GM12801 (cell line): Measurements from ENCODE around the gene PTPRS.

Experiments
- TF ChIP-seq, protein P1 (sequence below): IDR thresholded peaks from one replicate; pipeline ENCODE4 v1.5.1; 2011; ENCODE audit warnings: control low read depth; ENCODE audit not compliant: insufficient read length; ENCODE audit errors: extremely low read depth

The PTPRS gene

GRCh38 chr19:5299137-5299536 lies 41.5 kb downstream of the PTPRS start:
- TF ChIP-seq, protein P1, sequence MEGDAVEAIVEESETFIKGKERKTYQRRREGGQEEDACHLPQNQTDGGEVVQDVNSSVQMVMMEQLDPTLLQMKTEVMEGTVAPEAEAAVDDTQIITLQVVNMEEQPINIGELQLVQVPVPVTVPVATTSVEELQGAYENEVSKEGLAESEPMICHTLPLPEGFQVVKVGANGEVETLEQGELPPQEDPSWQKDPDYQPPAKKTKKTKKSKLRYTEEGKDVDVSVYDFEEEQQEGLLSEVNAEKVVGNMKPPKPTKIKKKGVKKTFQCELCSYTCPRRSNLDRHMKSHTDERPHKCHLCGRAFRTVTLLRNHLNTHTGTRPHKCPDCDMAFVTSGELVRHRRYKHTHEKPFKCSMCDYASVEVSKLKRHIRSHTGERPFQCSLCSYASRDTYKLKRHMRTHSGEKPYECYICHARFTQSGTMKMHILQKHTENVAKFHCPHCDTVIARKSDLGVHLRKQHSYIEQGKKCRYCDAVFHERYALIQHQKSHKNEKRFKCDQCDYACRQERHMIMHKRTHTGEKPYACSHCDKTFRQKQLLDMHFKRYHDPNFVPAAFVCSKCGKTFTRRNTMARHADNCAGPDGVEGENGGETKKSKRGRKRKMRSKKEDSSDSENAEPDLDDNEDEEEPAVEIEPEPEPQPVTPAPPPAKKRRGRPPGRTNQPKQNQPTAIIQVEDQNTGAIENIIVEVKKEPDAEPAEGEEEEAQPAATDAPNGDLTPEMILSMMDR = no peak

DNA sequence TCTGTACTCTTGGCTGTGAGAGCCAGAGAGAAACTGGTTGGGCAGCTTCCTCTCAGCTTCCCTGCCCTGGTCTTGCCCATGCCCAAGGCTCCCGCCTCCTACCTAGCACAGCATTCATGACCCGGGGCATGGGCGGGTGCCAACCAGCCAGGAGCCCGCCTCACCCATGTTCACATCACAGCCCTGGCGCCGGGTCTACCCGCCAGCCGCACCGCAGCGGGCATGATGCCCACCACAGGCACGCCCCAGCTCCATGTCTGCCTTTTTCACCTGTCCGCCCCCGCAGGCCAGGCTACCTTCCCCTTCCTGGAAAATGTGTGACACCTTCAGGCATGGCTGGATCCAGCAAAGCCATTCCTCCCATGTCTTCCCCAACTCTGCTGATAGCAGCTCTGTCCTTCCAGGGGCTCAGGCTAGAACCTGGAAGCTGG lies 42.1 kb downstream of the PTPRS start:
- TF ChIP-seq, protein P1 = no peak

- TF ChIP-seq, protein P1 = no peak
Observed at GRCh38 chr19:5297272-5297669, 43.3 kb downstream of the PTPRS start.

GRCh38 chr19:5296457-5297271 lies 43.9 kb downstream of the PTPRS start:
- TF ChIP-seq, protein P1 = no peak

DNA sequence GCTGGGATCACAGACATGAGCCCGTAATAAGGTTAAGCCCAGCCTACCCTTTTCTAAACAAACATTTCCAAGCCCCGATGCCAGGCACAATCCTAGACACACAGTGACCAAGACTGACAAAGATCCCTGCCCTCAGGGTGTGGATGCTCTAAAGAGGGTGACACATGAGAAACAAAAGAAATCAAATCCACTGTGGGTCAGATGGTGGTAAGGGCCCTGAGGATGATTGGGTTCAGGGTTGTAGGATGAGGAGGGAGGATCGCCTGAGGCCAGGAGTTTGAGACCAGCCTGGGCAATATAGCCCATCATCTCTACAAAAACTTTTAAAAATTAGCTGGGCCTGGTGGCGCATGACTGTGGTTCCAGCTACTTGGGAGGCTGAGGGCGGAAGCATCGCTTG lies 44.6 kb downstream of the PTPRS start:
- TF ChIP-seq, protein P1 = no peak

DNA sequence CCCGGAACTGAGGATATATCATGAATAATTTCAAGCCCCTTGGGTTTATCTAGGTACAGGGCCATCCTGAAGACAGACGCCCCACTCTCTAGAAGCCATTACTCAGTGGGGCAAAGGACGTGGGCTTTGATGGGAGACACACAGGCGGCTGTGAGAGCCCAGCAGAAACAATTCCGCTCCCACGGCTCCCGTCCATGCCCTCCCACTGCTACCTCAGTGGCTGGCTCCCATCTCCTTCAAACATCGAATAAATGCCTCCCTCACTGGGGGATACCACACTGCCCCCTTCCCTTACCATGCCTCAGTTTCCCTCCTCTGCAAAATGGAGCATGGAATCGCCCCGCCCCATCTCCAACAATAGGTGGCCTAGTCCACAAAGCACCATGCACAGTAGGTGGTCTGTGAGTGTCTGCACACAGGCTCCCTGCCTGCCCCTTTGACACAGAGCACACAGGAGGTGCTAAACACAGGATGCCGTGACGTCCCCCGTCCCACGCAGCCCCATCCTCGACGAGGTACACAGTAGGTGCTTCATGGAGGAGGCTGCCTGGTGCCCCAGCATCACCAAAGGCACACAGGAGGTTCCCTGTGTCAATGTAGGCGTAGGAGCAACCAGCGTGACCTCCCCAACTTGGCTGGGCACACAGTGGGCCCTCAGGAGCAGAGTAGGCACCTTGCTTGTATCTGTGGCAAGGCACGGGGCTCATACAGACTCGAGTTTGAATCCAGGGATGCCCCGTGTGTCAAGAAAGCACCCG lies 46.0 kb downstream of the PTPRS start:
- TF ChIP-seq, protein P1 = no peak

DNA sequence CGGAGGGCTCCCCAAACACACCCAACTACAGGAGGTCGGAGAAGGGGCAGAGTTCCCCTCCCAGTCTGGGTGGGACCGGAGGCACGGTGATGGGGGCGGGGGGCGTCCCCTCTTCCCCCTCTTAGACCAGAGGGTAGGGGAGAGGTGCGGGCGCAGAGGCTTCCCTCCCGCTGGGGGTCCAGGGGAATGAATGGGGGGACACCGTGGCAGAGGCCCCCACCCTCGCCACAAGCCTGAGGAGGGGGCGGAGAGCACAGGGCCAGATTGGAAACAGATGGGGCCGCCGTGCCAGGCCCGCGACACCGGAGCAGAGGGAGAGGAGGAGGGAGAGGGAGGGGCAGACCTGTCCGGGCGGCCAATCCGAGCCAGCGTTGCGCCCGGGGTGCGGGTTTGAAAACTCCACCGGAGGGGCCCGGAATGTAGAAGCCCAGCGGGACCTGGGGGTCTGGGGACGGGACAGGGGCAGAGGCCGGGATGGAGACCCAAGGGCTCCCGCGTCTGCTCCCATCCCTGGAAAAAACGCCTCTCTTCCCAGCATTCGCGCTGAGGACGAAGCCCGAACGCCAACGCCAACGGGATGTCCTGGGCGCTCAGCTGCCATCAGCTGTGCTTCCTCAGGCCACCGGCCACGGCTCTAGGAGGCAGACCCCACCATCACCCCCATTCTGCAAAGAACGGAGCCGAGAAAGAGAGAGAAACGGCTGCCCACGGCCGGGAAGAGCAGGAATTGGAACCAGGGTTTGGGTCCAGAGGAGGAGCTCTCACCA lies 46.8 kb downstream of the PTPRS start:
- TF ChIP-seq, protein P1 = no peak
